ENCODE measurements around the gene DEPDC5. TPM values are rescaled to one million over a fixed set of nuclear protein-coding genes. Genes with fewer than 3 reads are reported as not detected.

Gene DEPDC5
- total RNA-seq, 4 donors from 2014 or later, result 17.5 to 30.4 (median 22.8) TPM

DNA sequence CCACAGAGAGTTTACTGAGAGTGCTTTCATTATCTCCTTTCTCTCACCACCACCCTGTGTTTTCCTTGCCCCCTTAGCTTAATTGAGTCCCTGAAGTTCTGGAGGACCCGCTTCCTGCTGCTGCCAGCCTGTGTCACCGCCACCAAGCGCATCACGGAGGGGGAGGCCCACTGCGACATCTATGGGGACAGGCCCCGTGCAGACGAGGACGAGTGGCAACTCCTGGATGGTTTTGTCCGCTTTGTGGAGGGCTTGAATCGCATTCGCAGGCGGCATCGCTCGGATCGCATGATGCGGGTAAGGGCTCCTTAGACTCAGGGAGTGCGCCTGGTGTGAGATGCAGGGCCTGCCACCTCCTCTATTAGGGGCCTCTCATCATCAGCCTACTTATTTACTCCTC is 91.1 kb downstream of the DEPDC5 start:
- Histone ChIP-seq H3K36me3 (peaks cover 33 to 39% of the 10 kb centered on the region in 2 donors), H3K4me1 (peaks cover 9 to 13% of the 10 kb centered on the region in 2 donors), H3K27me3 (no peaks in the 10 kb centered on the region), H3K9me3 (no peaks in the 10 kb centered on the region), H3K4me3 (replicated peaks in 1 of 3) (no peak overlapping the region), H3K27ac (no peak overlapping the region)
- TF ChIP-seq POLR2A (IDR thresholded peaks at IDR 0.05), result no peak
- TF ChIP-seq, protein P1, sequence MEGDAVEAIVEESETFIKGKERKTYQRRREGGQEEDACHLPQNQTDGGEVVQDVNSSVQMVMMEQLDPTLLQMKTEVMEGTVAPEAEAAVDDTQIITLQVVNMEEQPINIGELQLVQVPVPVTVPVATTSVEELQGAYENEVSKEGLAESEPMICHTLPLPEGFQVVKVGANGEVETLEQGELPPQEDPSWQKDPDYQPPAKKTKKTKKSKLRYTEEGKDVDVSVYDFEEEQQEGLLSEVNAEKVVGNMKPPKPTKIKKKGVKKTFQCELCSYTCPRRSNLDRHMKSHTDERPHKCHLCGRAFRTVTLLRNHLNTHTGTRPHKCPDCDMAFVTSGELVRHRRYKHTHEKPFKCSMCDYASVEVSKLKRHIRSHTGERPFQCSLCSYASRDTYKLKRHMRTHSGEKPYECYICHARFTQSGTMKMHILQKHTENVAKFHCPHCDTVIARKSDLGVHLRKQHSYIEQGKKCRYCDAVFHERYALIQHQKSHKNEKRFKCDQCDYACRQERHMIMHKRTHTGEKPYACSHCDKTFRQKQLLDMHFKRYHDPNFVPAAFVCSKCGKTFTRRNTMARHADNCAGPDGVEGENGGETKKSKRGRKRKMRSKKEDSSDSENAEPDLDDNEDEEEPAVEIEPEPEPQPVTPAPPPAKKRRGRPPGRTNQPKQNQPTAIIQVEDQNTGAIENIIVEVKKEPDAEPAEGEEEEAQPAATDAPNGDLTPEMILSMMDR (IDR thresholded peaks at IDR 0.05), result no peak
- DNase-seq, result no peak
- intact Hi-C loops (cut with DNase I), result no loop called here
- 95 to 97% methylated on average over 17 of the region's 17 CpGs for WGBS, 2 donors

DNA sequence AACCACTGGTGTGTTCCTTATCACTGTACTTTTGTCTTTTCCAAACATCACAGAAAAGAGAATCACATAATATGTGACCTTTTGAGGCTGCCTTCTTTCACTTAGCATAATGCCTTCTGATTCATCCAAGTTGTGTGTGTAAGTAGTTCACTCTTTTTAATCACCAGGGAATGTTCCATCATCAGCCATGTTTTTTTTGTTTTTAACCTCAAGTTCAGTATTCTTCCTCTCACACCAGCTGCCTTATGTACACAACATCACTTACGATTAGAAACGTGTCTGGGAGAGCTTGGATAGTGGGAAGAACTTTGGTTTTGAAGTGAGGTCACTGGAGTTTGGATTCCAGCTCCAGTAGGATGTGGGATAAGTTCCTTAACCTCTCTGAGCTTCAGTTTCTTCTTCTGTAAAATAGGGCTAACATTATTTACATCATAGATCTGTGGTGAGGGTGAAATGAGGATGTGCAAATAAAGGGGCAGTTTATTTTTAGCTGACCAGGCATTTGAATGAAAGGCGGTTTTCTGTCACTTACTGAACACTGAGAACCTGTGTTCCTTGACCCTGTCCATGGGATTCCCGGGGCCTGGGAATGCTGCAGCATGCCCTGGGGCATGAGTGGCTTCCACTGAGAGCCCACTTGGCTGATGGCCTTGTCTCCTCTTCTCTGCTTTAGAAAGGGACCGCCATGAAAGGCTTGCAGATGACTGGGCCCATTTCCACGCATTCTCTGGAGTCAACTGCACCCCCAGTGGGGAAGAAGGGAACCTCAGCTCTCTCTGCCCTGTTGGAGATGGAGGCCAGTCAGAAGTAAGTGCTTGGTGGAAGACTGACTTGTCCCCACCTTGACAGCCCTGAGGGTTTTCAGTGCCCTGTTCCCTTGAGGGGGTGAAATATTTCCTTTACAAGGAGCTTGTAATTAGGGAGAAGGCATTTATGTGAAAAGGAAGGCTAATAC is 92.6 kb downstream of the DEPDC5 start:
- H3K9me3 ChIP-seq, result no peaks in the 10 kb centered on the region
- WGBS, 2 donors, result 83 to 86% methylated on average over 5 to 6 of the region's 6 CpGs
- H3K4me3 ChIP-seq (replicated peaks in 1 of 3), result no peak overlapping the region
- TF ChIP-seq, protein P1 (IDR thresholded peaks at IDR 0.05), result no peak
- TF ChIP-seq POLR2A (IDR thresholded peaks at IDR 0.05), result no peak
- DNase-seq, result no peak
- H3K36me3 ChIP-seq, result peaks cover 36 to 39% of the 10 kb centered on the region in 2 donors
- H3K4me1 ChIP-seq, result peaks cover 3 to 5% of the 10 kb centered on the region in 2 donors
- intact Hi-C loops (cut with DNase I), result no loop called here
- no peak overlapping the region for H3K27ac ChIP-seq
- H3K27me3 ChIP-seq, result no peaks in the 10 kb centered on the region

DNA sequence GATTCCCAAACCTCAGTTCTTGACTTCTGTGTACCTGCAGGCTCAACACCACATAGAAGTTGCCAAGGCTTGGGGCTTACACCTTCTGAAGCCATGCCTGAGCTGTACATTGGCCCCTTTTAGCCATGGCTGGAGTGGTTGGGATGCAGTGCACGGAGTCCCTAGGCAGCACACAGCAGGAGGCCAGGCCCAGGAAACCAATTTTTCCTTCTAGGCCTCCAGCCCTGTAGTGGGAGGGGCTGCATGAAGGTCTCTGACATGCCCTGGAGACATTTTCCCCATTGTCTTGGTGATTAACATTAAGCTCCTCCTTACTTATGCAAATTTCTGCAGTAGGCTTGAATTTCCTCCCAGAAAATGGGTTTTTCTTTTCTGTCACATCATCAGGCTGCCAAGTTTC is 94.6 kb downstream of the DEPDC5 start:
- no peaks in the 10 kb centered on the region for H3K9me3 ChIP-seq
- H3K4me1 ChIP-seq, result no peaks in the 10 kb centered on the region
- no peaks in the 10 kb centered on the region for H3K27me3 ChIP-seq
- peaks cover 37 to 38% of the 10 kb centered on the region in 2 donors for H3K36me3 ChIP-seq
- H3K27ac ChIP-seq, result no peak overlapping the region
- intact Hi-C loops (cut with DNase I), result no loop called here
- WGBS, 2 donors, result 89% methylated on average over 1 of the region's 1 CpG; no CpG with 5 or more reads in 1 of the 2 donors
- DNase-seq, result no peak
- H3K4me3 ChIP-seq (replicated peaks in 1 of 3), result no peak overlapping the region
- no peak for TF ChIP-seq POLR2A (IDR thresholded peaks at IDR 0.05)
- TF ChIP-seq, protein P1 (IDR thresholded peaks at IDR 0.05), result no peak

DNA sequence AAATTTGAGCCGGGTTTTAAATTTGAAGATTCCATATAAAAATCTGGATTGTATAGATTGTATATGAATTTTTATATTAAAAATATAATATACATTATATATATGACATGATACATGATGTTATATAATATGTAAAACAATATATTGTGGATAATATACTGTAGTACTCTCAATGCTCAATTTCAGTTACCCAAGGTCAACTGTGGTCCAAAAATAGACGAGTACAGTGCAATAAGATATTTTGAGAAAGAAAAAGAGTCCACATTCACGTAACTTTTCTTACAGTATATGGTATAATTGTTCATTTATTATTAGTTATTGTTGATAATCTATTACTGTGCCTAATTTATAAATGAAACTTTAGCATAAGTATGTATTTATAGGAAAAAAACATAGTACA is 96.3 kb downstream of the DEPDC5 start:
- DNase-seq, result no peak
- no peak for TF ChIP-seq POLR2A (IDR thresholded peaks at IDR 0.05)
- TF ChIP-seq, protein P1 (IDR thresholded peaks at IDR 0.05), result no peak
- H3K4me3 ChIP-seq (replicated peaks in 1 of 3), result no peak overlapping the region
- WGBS, 2 donors, result 91 to 92% methylated on average over 3 of the region's 3 CpGs
- H3K4me1 ChIP-seq, result no peaks in the 10 kb centered on the region
- no peak overlapping the region for H3K27ac ChIP-seq
- no peaks in the 10 kb centered on the region for H3K27me3 ChIP-seq
- no peaks in the 10 kb centered on the region for H3K9me3 ChIP-seq
- H3K36me3 ChIP-seq, result peaks cover 28 to 34% of the 10 kb centered on the region in 2 donors
- intact Hi-C loops (cut with DNase I), result no loop called here
